ENCODE measurements around the gene ATP6V0C. TPM values are rescaled to one million over a fixed set of nuclear protein-coding genes. Genes with fewer than 3 reads are reported as not detected.

Gene ATP6V0C
- total RNA-seq, 1 donor from 2014 or later: 311 TPM

DNA sequence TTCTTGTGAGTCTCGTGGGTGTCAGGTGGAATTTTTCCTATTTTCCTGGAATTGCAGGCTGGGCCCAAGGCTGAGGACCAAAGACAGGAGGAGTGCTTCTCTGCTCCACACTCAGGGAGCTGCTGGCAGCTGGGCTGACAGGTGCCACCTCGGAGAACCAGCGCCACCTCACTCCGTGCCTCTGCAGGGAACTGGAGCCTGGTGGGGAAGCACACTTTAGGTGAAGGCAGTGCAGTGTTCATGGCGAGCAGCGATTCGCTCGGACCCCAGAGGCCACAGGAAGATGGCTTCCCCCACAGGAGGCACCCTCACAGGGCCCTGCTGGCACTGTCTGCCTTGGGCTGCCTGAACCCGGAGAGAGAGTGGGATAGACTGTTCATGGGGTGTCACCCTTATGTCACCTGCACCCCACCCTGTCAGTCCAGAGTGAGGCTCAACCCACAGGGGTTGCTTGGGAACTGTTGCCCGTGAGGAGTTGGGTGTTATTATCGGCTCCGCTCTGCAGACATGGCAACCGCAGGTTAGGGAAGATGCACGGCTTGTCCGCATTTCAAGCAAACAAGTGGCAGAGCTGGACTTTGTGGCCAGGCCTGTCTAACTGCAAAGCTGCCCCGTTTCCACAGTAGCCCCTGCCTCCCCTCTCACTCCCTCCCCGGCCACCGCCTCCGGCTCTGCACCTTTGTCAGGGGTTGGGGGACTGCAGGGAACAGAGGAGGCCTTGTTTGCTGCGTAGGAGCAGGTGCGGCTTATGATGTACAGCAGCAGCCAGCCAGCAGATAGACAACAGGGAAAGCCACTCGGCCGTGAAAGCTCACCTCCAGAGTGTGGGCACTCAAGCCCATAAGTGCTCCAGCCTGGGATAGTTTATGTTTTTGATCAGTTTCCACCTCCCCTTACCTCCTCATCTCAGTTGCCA, 23.3 kb upstream of the ATP6V0C start:
- Mint-ChIP-seq H3K27me3 (ENCODE audit: low read depth, unreplicated experiment) (peaks cover 3% of the 10 kb centered on the region), H3K4me3 (ENCODE audit: unreplicated experiment) (no peak overlapping the region), H3K27ac (ENCODE audit: unreplicated experiment) (no peak overlapping the region), H3K36me3 (ENCODE audit: low read depth, unreplicated experiment) (peaks cover 9% of the 10 kb centered on the region), H3K9me3 (ENCODE audit: unreplicated experiment) (no peaks in the 10 kb centered on the region), H3K4me1 (ENCODE audit: low read depth, unreplicated experiment) (peaks cover 4% of the 10 kb centered on the region)
- no peak overlapping the region for H3K4me3 ChIP-seq (ENCODE audit: insufficient read depth, low read depth, low read length)
- peaks cover 41% of the 10 kb centered on the region for H4K20me1 ChIP-seq (ENCODE audit: insufficient read depth, low read length)
- TF ChIP-seq EZH2 (IDR thresholded peaks at IDR 0.05; ENCODE audit: insufficient read depth, low read length): no peak
- TF ChIP-seq CTCF (IDR thresholded peaks at IDR 0.05; ENCODE audit: insufficient read depth, low read depth, low read length): no peak
- no peaks in the 10 kb centered on the region for H3K27me3 ChIP-seq (ENCODE audit: insufficient read depth, low read length)
- H2AFZ ChIP-seq (ENCODE audit: low read depth, low read length): no peak overlapping the region
- DNase-seq (ENCODE audit: low read depth): no peak
- no peak for FAIRE-seq
- no peak overlapping the region for H3K9ac ChIP-seq (ENCODE audit: low read length)
- no peaks in the 10 kb centered on the region for H3K36me3 ChIP-seq (ENCODE audit: insufficient read depth, low read length)
- H3K4me1 ChIP-seq (ENCODE audit: insufficient read depth, low read length): peaks cover 8% of the 10 kb centered on the region
- no peak overlapping the region for H3K4me2 ChIP-seq (ENCODE audit: low read length)
- no peaks in the 10 kb centered on the region for H3K9me3 ChIP-seq (ENCODE audit: insufficient read depth, low read depth, low read length)
- no peak overlapping the region for H3K27ac ChIP-seq (ENCODE audit: low read depth, low read length)
- H3K79me2 ChIP-seq (ENCODE audit: insufficient read depth, low read length): no peaks in the 10 kb centered on the region

GRCh38 chr16:2492292-2492691, 21.5 kb upstream of the ATP6V0C start:
- no peak overlapping the region for H3K27ac Mint-ChIP-seq (ENCODE audit: unreplicated experiment)
- H2AFZ ChIP-seq (ENCODE audit: low read depth, low read length): no peak overlapping the region
- H3K4me1 ChIP-seq (ENCODE audit: insufficient read depth, low read length): peaks cover 2% of the 10 kb centered on the region
- FAIRE-seq: no peak
- TF ChIP-seq CTCF (IDR thresholded peaks at IDR 0.05; ENCODE audit: insufficient read depth, low read depth, low read length) (no peak), EZH2 (IDR thresholded peaks at IDR 0.05; ENCODE audit: insufficient read depth, low read length) (no peak)
- H3K4me2 ChIP-seq (ENCODE audit: low read length): no peak overlapping the region
- H3K4me3 Mint-ChIP-seq (ENCODE audit: unreplicated experiment): no peak overlapping the region
- no peak overlapping the region for H3K27ac ChIP-seq (ENCODE audit: low read depth, low read length)
- DNase-seq (ENCODE audit: low read depth): no peak
- no peak overlapping the region for H3K9ac ChIP-seq (ENCODE audit: low read length)
- no peaks in the 10 kb centered on the region for H3K27me3 ChIP-seq (ENCODE audit: insufficient read depth, low read length)
- H3K79me2 ChIP-seq (ENCODE audit: insufficient read depth, low read length): no peaks in the 10 kb centered on the region
- no peaks in the 10 kb centered on the region for H3K9me3 Mint-ChIP-seq (ENCODE audit: unreplicated experiment)
- H3K9me3 ChIP-seq (ENCODE audit: insufficient read depth, low read depth, low read length): no peaks in the 10 kb centered on the region
- H3K4me3 ChIP-seq (ENCODE audit: insufficient read depth, low read depth, low read length): no peak overlapping the region
- H3K27me3 Mint-ChIP-seq (ENCODE audit: low read depth, unreplicated experiment): peaks cover 3% of the 10 kb centered on the region
- H3K36me3 Mint-ChIP-seq (ENCODE audit: low read depth, unreplicated experiment): peaks cover 6% of the 10 kb centered on the region
- peaks cover 2% of the 10 kb centered on the region for H3K4me1 Mint-ChIP-seq (ENCODE audit: low read depth, unreplicated experiment)
- no peaks in the 10 kb centered on the region for H3K36me3 ChIP-seq (ENCODE audit: insufficient read depth, low read length)
- H4K20me1 ChIP-seq (ENCODE audit: insufficient read depth, low read length): peaks cover 28% of the 10 kb centered on the region

DNA sequence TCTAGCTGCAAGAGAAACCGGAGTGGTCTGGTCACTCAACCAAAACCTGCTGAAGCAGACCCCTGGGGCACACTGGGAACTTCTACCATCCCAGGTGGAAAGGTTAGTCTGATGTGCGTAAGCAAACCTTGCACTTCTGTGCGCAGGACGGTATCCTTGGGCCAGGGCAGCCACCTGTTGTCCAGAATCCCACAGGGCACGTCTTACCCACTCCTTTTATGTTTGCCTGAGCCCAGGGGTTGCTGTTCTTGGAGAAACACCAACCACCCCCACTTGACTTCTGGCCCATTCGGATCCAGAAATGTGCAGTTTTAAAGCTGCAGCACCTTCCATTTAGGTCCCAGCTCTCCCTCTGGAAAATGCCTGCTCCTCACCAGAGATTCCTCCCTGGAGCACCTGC, 20.1 kb upstream of the ATP6V0C start:
- Histone ChIP-seq H3K4me3 (ENCODE audit: insufficient read depth, low read depth, low read length) (no peak overlapping the region), H3K79me2 (ENCODE audit: insufficient read depth, low read length) (no peaks in the 10 kb centered on the region), H3K27ac (ENCODE audit: low read depth, low read length) (no peak overlapping the region), H3K4me2 (ENCODE audit: low read length) (no peak overlapping the region), H2AFZ (ENCODE audit: low read depth, low read length) (no peak overlapping the region), H3K27me3 (ENCODE audit: insufficient read depth, low read length) (no peaks in the 10 kb centered on the region), H3K9me3 (ENCODE audit: insufficient read depth, low read depth, low read length) (no peaks in the 10 kb centered on the region), H3K9ac (ENCODE audit: low read length) (no peak overlapping the region), H4K20me1 (ENCODE audit: insufficient read depth, low read length) (peaks cover 19% of the 10 kb centered on the region), H3K36me3 (ENCODE audit: insufficient read depth, low read length) (no peaks in the 10 kb centered on the region), H3K4me1 (ENCODE audit: insufficient read depth, low read length) (no peaks in the 10 kb centered on the region)
- Mint-ChIP-seq H3K27me3 (ENCODE audit: low read depth, unreplicated experiment) (peaks cover 3% of the 10 kb centered on the region), H3K9me3 (ENCODE audit: unreplicated experiment) (no peaks in the 10 kb centered on the region), H3K27ac (ENCODE audit: unreplicated experiment) (no peak overlapping the region), H3K36me3 (ENCODE audit: low read depth, unreplicated experiment) (peaks cover 6% of the 10 kb centered on the region), H3K4me1 (ENCODE audit: low read depth, unreplicated experiment) (no peaks in the 10 kb centered on the region), H3K4me3 (ENCODE audit: unreplicated experiment) (no peak overlapping the region)
- no peak for TF ChIP-seq EZH2 (IDR thresholded peaks at IDR 0.05; ENCODE audit: insufficient read depth, low read length)
- no peak for TF ChIP-seq CTCF (IDR thresholded peaks at IDR 0.05; ENCODE audit: insufficient read depth, low read depth, low read length)
- FAIRE-seq (no peak), DNase-seq (ENCODE audit: low read depth) (no peak)
